PC-9 (cell line): ENCODE data around the gene MBD4. TPM values are rescaled to one million over a fixed set of nuclear protein-coding genes. Genes with fewer than 3 reads are reported as not detected.
"Not testable (repeated sequence)": the region's sequence is repeated elsewhere in the genome, so short reads cannot be mapped to it uniquely, and the experiment has no call there.

ENCODE experiments used
- BruUV-seq: library from RNA; stranded (reverse); fragments of 400-500 nt; replicated peaks from 2 replicates; lab custom pipeline; 2021; lab: Mats Ljungman, UMichigan
- CTCF ChIA-PET: fragments of 300-600 bp; sonication (Branson Sonifier 250); formaldehyde crosslinking; loops from one replicate; lab custom pipeline; 2022; ENCODE audit warnings: antibody characterized with exemption; lab: Charles Lee
- POLR2A ChIA-PET: fragments of 300-600 bp; sonication (Branson Sonifier 250); formaldehyde crosslinking; loops from one replicate; lab custom pipeline; 2022; ENCODE audit warnings: antibody characterized with exemption; ENCODE audit not compliant: unreplicated experiment; lab: Charles Lee
- DNase-seq, 2 experiments: peaks; one replicate each; pipeline versions ENCODE4 v3.0.0 to v3.0.0-alpha.2; 2015 to 2022; ENCODE audit warnings: mixed read lengths in 1 of 2
- H2AFZ ChIP-seq: fragments of 200-600 bp; sonication (generic); 2 replicates; pipeline ENCODE4 v1.8.1; 2017; ENCODE audit warnings: antibody characterized with exemption
- H3F3A ChIP-seq: fragments of 200-600 bp; sonication (generic); 2 replicates; pipeline ENCODE4 v1.8.1; 2017; ENCODE audit warnings: antibody characterized with exemption, mild to moderate bottlenecking, low read depth; ENCODE audit not compliant: insufficient read depth
- H3K27ac ChIP-seq: fragments of 200-600 bp; sonication (generic); 2 replicates; pipeline ENCODE4 v1.6.1; 2016; ENCODE audit warnings: mixed run types
- H3K27me3 ChIP-seq: fragments of 200-600 bp; sonication (generic); 2 replicates; pipeline ENCODE4 v1.6.1; 2016; ENCODE audit warnings: low read depth, mixed run types; ENCODE audit not compliant: insufficient read depth
- H3K36me3 ChIP-seq: fragments of 200-600 bp; sonication (generic); 2 replicates; pipeline ENCODE4 v1.6.1; 2016; ENCODE audit warnings: low read depth, mixed run types
- H3K4me1 ChIP-seq: fragments of 200-600 bp; sonication (generic); replicated peaks from 2 replicates; pipeline ENCODE4 v1.6.1; 2016; ENCODE audit warnings: mixed run types; ENCODE audit not compliant: insufficient read depth
- H3K4me2 ChIP-seq: fragments of 200-600 bp; sonication (generic); 2 replicates; pipeline ENCODE4 v1.6.1; 2017; ENCODE audit warnings: mixed run types
- H3K4me3 ChIP-seq: fragments of 200-600 bp; sonication (generic); 2 replicates; pipeline ENCODE4 v1.6.1; 2016; ENCODE audit warnings: mixed run types
- H3K79me2 ChIP-seq: fragments of 200-600 bp; sonication (generic); 2 replicates; pipeline ENCODE4 v1.6.1; 2017; ENCODE audit warnings: low read depth, mixed run types
- H3K9me2 ChIP-seq: fragments of 200-600 bp; sonication (generic); 2 replicates; pipeline ENCODE4 v1.8.1; 2017; ENCODE audit warnings: mild to moderate bottlenecking; ENCODE audit not compliant: insufficient read depth
- H3K9me3 ChIP-seq: fragments of 200-600 bp; sonication (generic); 2 replicates; pipeline ENCODE4 v1.8.1; 2016; ENCODE audit warnings: low read depth; ENCODE audit not compliant: insufficient read depth
- H4K20me1 ChIP-seq: fragments of 200-600 bp; sonication (generic); 2 replicates; pipeline ENCODE4 v1.8.1; 2017; ENCODE audit not compliant: insufficient read depth
- CTCF ChIP-seq: fragments of 200-600 bp; sonication (generic); conservative IDR thresholded peaks from 2 replicates; pipeline ENCODE4 v1.6.1; 2017; ENCODE audit warnings: mixed run types, antibody characterized with exemption, mild to moderate bottlenecking, moderate library complexity
- EZH2 ChIP-seq: fragments of 200-600 bp; sonication (generic); IDR thresholded peaks from 2 replicates; pipeline ENCODE4 v1.8.0; 2017; ENCODE audit warnings: antibody characterized with exemption, low read depth
- intact Hi-C: fragments of 100-400 bp; cut with micrococcal nuclease; formaldehyde crosslinking; loops from one replicate; pipeline ENCODE4 v1.10.0; 2022; ENCODE audit not compliant: unreplicated experiment
- total RNA-seq: library from RNA; stranded (reverse); gene quantifications from 2 replicates; pipeline ENCODE4 v1.2.3, GENCODE V29; 2021

Gene MBD4
- total RNA-seq, 1 experiment from 2014 or later = 48.6 TPM

GRCh38 chr3:129415830-129416229 lies 23.9 kb downstream of the MBD4 start:
- Histone ChIP-seq H3K9me3 (no peaks in the 10 kb centered on the region), H3K27me3 (no peaks in the 10 kb centered on the region), H3K9me2 (no peaks in the 10 kb centered on the region), H3K4me1 (peaks cover 28% of the 10 kb centered on the region), H3K36me3 (no peaks in the 10 kb centered on the region), H3K4me2 (no peak overlapping the region), H4K20me1 (no peaks in the 10 kb centered on the region), H3F3A (peaks cover 26% of the 10 kb centered on the region; the same call in 1 of the 2 replicates), H3K4me3 (no peak overlapping the region), H3K79me2 (no peaks in the 10 kb centered on the region), H2AFZ (no peak overlapping the region), H3K27ac (no peak overlapping the region)
- no TSS peak for BruUV-seq
- no peak for TF ChIP-seq CTCF
- no peak for TF ChIP-seq EZH2
- ChIA-PET POLR2A (no interaction called here), CTCF (no interaction called here)
- intact Hi-C loops = no loop called here
- no peak for DNase-seq

GRCh38 chr3:129415378-129415777 lies 24.4 kb downstream of the MBD4 start:
- H3K4me1 ChIP-seq = peaks cover 28% of the 10 kb centered on the region
- POLR2A ChIA-PET = no interaction called here
- intact Hi-C loops = no loop called here
- no TSS peak for BruUV-seq
- H3K4me3 ChIP-seq = no peak overlapping the region
- no peaks in the 10 kb centered on the region for H3K36me3 ChIP-seq
- no peaks in the 10 kb centered on the region for H4K20me1 ChIP-seq
- no peaks in the 10 kb centered on the region for H3K9me3 ChIP-seq
- no peak for TF ChIP-seq EZH2
- no peak for TF ChIP-seq CTCF
- H3K27ac ChIP-seq = no peak overlapping the region
- DNase-seq = peak in 1 of 2 experiments; percentile 17
- H3K4me2 ChIP-seq = no peak overlapping the region
- no peaks in the 10 kb centered on the region for H3K9me2 ChIP-seq
- H3F3A ChIP-seq = peaks cover 26% of the 10 kb centered on the region; the same call in 1 of the 2 replicates
- H2AFZ ChIP-seq = no peak overlapping the region
- CTCF ChIA-PET = no interaction called here
- no peaks in the 10 kb centered on the region for H3K27me3 ChIP-seq
- no peaks in the 10 kb centered on the region for H3K79me2 ChIP-seq

- peaks cover 28% of the 10 kb centered on the region for H3K4me1 ChIP-seq
- H3F3A ChIP-seq = peaks cover 26% of the 10 kb centered on the region; the same call in 1 of the 2 replicates
- H3K36me3 ChIP-seq = no peaks in the 10 kb centered on the region
- H2AFZ ChIP-seq = no peak overlapping the region
- H3K9me2 ChIP-seq = no peaks in the 10 kb centered on the region
- H3K27ac ChIP-seq = peak overlapping the region; percentile 45
- no peak overlapping the region for H3K4me3 ChIP-seq
- ChIA-PET POLR2A (interaction anchor here (0.5 to 0.6 kb wide), 4 partner anchors 12 to 212 kb away, joined by 3 to 27 read pairs (median 4); no protein-coding TSS in a partner anchor), CTCF (interaction anchor here (0.6 kb wide), 1 partner anchor 12 kb away, joined by 3 read pairs; no protein-coding TSS in a partner anchor)
- H3K9me3 ChIP-seq = no peaks in the 10 kb centered on the region
- no TSS peak for BruUV-seq
- H4K20me1 ChIP-seq = no peaks in the 10 kb centered on the region
- peak overlapping the region; percentile 48 for H3K4me2 ChIP-seq
- peak in 1 of 2 experiments; percentile 89 for DNase-seq
- no peaks in the 10 kb centered on the region for H3K79me2 ChIP-seq
- intact Hi-C loops = no loop called here
- no peaks in the 10 kb centered on the region for H3K27me3 ChIP-seq
- TF ChIP-seq CTCF (no peak), EZH2 (no peak)
Observed at GRCh38 chr3:129413687-129414506, 25.9 kb downstream of the MBD4 start.

- H3K79me2 ChIP-seq, H3K27me3 ChIP-seq, BruUV-seq, H2AFZ ChIP-seq, H3K9me3 ChIP-seq, DNase-seq, H3K4me3 ChIP-seq, H3K9me2 ChIP-seq, H3K36me3 ChIP-seq, H4K20me1 ChIP-seq, intact Hi-C loops: not testable (repeated sequence)
- peaks cover 28% of the 10 kb centered on the region for H3K4me1 ChIP-seq
- H3K27ac ChIP-seq = peak overlapping the region; percentile 45
- ChIA-PET POLR2A (interaction anchor here (0.5 to 0.6 kb wide), 3 partner anchors 26 to 323 kb away, joined by 3 to 9 read pairs (median 5); partner anchors contain the start of gene MBD4), CTCF (interaction anchor here (0.6 to 0.9 kb wide), 2 partner anchors 11 to 30 kb away, joined by 3 read pairs; no protein-coding TSS in a partner anchor)
- peaks cover 26% of the 10 kb centered on the region; the same call in 1 of the 2 replicates for H3F3A ChIP-seq
- H3K4me2 ChIP-seq = peak overlapping the region; percentile 48
Observed at GRCh38 chr3:129413238-129413637, 26.5 kb downstream of the MBD4 start.
